HG02763 (cell line): ENCODE measurements around the gene PPP2R3B.
A peak's percentile ranks its signal among the peaks of the same experiment; 100 is the strongest.
"Not testable (repeated sequence)": the region's sequence is repeated elsewhere in the genome, so short reads cannot be mapped to it uniquely, and the experiment has no call there.

Source experiments
- ATAC-seq: cut with Tn5 transposase; IDR thresholded peaks from one replicate; pipeline ENCODE4 v1.9.1; 2021; ENCODE audit warnings: mild to moderate bottlenecking, moderate library complexity; ENCODE audit not compliant: unreplicated experiment

Gene PPP2R3B

DNA sequence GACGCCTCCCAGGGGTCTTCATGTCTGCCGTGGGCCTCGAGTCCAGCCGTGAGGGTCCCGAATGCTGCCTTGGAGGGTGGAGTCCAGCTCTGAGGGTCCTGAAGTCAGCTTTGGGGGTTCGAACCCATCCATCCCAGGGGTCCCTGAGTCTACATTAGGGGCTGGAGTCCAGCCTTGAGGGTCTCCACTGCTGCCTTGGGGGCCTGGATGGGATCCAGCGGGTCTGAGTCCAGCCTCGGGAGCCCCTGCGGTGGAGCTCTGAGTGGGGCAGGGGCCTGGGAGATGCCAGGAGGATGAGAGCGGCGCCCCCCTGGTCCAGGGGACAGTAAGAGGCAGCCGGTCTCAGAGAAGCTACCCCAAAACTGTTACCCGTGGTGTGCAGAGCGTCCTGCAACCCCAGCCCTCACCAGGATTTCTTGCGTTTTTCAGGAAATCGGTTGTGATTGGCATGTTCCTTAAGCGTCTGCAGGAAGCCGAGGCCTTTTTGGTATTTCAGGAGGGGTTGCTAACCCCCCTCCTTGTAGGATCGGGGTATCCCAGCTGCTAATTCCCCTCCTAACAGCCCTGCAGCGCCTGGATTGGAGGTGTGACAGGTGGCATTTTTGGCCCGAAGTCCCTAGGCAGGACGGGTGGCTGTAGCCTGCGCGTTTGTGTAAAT, 66.5 kb downstream of the PPP2R3B start:
- ATAC-seq: no peak

DNA sequence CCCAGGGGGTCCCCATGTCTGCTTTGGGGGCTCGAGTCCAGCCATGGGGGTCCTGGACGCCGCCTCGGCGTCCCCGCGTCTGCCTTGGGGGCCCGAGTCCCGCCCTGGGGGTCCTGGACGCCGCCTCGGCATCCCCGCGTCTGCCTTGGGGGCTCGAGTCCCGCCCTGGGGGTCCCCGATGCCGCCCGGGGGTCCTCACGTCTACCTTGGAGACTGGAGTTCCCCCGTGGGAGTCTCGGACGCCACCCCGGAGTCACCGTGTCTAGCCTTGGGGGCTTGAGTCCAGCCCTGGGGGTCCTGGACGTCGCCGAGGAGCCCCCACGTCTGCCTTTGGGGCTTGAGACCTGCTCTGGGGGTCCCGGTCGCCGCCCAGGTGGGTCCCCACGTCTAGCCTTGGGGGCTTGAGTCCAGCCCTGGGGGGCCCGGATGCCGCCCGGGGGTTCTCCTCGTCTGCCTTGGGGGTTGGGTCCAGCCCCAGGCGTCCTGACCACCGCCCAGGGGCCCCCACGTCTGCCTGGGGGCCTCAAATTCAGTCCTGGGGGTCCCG, 67.1 kb downstream of the PPP2R3B start:
- no peak for ATAC-seq

DNA sequence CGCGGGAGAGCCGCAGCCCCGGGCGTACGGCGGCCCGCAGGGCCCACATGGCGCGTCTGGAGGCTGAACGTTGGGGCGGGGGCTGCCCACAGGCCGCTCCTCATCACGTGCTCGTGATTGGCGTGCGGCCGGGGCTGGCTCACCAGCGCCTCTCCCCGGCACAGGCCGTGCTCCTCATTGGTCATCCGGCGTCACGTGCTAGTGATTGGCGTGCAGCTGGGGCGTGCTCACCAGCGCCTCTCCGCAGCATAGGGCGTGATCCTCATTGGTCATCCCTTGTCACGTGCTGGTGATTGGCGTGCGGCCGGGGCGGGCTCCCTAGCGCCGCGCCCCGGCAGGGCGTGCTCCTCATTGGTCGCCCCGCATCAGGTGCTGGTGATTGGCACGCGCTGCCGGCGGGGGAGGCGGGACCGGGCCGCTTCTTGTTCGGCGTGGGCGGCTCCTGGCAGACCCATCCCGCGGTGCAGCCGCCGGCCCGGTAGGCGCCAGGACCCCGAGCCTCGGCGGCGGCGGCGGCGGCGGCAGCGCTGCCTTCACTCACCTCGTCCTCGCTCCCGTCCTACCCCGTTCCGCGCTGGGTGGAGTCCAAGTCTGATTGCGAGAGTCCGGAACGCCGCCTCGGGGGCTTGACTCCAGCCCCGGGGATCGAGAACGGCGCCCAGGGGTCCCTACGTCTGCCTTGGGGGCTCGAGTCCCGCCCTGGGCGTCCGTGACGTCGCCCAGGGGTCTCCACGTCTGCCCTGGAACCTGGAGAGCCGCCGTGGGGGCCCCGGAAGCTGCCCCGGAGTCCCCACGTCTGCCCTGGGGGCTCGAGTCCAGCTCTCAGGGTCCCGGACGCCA, 67.7 kb downstream of the PPP2R3B start, which contains the start of gene GTPBP6:
TSS of gene GTPBP6 (minus strand) at position 58 of the 840 bp plus-strand sequence. CDS start at position 49, 9 bp downstream.
- ATAC-seq: peak; percentile 84

DNA sequence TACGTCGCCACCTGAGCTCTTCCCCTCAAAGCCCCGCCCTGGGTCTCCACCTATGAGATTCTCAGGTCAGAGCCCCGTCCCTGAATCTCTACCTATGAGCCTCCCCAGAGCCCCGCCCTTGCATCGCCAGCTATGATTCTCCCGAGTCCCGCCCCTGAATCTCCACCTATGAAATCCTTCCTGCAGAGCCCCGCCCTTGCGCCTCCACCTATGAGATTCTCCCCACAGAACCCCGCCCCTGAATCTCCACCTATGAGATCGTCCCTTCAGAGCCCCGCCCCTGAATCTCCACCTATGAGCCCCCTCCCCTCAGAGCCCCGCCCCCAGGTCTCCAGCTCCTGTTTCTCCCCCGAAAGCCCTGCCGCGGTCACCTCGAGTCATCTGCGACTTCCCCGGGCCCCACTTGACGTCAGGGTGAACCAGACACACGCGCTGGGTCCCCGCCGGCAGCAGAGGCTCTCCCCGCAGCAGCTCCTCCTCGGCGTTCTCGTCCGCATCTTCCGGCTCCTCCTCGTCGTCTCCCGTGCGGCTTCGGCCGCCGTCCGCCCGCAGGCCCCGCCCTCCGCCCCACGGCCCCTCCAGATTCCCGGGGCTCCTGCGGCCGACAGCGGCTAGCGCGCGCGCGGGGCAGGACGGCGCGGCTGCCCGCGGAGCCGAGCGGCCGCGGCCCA, 68.5 kb downstream of the PPP2R3B start:
- ATAC-seq: peak; percentile 53

DNA sequence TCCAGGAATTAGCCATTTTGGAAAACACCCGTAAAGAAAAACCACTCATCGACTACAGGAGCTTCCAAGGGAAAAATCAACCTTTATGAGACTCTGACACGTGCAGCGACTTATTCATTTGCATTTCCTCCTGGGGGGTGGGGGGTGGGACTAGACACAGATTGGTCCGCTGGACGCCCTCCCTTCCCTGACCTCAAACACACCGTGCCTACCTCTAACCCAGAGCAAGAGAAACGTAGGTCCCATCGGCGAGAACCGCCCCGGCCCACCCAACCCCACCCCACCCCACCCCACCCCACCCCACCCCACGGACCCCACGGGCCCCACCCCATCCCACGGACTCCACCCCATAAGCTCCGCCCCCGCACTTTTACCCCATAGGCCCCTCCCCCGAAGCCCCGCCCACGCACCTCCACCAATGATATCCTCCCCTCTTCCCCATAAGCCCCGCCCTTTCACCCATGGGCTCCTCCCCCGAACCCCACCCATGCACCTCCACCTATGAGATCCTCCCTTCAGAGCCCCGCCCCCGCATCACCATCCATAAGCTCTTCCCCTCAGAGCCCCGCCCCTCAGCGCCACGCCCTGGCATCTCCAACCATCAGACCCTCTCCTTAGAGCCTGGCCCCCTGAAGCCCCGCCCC, 69.2 kb downstream of the PPP2R3B start:
- ATAC-seq: no peak

DNA sequence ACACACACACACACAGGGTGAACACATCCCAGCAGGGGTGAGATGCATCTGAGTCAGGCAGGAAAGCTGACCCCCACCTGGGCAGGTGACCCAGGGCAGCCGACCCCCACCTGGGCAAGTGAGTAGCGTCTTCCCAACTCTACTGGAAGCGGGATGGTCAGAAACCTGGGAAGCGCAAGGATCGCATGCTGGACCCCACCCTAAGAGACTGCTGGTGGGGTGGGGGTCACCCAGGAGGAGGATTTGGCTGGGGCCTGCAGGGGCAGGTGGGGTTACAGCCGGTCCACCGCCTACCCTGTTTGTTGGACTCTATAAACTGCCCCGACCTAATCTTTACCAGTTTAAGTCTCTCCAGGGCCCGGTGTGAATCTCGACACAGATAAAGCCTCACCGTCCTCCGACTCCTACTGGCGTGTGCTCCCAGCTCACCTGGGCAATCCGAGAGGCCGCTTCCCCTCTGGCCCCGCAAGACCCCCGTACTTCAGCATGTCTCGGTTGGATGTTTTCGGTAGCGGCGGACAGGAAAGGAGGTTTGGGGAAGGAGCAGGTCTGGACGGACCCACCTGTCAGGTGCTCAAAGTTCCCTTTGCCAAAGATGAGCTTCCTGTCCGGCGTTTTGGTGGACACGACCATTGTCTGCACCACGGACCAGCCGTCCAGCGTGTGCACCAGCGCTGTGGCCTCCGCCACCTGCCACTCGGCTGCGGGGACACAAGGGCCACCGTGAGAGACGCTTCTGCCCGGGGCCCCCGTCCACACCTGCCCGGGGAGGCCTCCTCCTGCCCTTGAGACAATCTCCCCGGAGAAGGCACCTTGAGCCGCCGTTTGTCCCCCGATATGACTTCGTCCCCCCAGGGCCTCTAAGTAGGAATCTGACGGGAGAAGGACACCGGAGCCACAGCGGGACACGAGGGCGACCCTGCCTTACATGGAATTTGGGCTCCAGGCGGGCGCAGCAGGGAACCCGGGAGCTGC, 70.1 kb downstream of the PPP2R3B start:
- no peak for ATAC-seq

DNA sequence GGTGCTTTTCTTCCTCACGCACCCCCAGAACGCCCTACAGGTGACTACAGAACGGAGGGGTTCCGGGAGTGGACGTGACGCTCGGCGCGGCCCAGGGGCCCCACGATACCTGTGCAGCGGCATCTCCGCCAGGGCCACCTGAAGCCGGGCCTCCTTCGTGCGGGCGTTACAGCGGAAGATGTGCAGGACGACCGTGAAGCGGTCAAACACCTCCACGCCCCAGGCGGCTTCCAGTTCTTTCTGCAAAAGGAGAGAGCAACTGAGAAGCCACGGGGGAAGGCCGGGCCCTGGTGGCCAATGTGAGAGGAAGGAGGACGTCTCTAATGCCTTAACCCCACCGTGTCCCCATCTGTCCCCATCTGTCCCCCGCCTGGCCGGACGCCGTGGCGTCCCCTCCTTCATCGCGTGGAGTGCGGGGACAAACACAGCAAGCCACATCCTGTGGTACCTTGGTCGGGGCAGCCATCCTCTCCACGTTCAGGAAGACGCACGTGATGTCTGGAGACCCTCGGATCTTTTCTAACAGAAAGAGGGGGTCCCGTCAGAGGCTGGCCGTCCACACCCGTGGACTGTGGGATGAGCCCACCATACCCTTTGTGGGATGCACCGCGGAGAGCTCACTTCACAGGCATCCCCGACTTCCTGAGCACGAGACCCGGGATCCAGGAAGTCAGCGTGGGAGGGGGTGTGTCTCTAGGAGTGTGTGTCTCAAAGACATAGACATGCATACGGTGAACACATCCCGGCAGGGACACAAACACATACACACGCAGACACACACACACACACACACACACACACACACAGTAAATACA, 71.7 kb downstream of the PPP2R3B start:
- ATAC-seq: no peak

DNA sequence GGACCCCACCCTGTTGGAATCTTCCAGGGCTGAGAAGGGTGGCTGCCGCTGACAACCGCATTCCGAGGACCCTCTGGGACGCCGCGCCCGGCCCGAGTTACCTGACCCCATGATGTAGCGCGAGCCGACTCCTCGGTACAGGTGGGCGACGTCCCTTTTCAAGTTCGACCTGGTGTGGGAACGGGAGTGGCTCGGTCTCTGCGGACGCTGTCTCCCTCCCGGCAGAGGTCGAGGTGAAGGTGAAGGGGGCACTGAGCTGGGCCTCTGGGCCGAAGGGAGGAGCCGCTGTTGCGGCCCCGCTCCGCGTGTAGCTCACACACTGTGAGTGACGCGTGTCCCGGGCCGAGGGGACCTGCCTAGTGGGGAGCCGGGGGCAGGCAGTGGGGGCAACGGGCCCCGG, 72.7 kb downstream of the PPP2R3B start:
- no peak for ATAC-seq

DNA sequence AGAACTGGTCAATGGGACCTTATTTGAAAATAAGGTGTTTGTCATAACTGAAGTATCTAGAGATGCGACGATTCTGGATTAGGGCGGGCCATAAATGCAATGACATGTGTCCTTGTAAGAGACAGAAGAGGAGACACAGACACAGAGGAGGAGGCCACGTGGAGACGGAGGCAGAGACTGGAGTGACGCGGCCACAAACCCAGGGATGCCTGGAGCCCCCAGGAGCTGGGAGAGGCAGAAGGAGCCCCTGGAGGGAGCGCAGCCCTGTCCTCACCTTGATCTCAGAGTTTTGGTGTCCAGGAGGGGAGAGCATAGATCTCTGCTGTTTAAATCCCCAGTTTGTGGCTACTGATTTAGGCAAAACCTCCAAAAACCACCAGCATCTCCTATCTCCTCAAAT, 73.2 kb downstream of the PPP2R3B start:
- ATAC-seq: no peak

DNA sequence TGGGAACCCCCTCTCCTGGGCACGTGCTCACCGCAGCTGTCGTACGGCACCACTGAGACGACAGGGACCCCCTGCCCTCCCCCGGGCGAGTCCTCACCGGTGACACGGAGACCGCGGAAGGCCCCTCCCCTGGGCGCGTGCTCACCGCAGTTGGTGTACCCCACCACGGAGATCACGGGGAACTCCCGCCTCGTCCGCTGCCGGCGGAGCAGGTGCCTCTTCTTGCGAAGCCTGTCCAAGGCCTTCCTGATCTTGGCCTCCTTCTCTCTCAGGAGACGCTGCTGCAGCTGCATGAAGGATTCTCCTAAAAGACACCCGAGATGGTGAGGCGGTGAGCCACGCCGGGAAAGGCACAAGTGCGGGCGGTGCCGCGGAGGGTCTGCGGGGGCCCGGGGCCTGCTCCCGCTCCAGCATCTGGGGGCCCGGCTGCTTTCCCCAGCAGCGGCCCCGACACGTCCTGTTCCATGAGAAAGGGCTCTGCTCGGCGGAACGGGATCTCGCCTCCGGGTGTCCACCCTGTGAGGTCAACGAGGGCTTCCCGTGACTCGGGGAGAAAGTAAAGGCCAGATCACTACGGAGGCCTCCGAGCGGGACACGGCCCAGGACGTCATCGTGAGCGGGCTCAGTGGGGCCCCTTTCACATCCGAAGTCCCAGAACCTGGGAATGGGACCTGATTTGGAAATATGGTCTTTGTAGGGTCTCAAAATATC, 73.9 kb downstream of the PPP2R3B start:
- no peak for ATAC-seq

DNA sequence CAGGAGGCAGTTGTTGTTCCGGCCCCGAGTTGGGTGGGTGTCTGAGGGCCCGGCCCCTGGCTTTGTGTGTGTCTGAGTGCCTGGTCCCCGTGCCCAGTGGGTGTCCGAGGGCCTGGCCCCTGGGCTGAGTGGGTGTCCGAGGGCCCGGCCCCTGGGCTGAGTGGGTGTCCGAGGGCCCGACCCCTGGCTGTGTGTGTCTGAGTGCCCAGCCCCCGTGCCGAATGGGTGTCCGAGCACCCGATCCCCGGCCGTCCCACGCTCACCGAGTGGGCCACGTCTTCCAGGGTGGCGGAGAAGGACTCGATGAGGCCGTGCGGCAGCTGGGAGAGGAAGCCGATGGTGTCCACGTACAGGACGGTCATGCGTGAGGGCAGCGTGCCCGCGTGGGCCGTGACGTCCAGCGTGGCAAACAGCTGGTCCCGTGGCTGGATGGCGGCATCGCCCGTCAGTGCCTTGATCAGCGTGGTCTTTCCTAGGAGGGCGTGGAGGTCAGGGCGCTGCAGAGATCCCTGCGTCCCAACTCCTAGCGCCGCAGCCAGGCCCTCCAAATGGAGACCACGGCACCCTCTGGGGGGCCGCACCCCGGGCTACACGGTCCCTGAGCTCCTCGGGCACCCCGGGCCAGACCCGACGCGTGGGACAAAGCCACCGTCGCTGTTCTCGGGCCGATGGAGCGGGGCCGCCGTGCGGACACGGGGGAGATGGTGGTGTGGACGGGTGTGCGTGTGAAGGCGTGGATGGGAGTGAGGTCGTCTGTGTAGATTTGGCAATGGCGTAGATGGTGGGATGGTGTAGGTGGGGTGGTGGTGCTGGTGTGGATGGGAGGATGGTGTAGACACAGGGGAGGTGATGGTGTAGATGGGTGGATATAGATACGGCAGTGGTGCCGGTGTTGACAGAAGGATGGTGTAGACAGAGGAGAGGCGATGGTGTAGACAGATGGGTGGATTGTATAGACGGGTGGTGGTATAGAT, 75.3 kb downstream of the PPP2R3B start:
- ATAC-seq: no peak

DNA sequence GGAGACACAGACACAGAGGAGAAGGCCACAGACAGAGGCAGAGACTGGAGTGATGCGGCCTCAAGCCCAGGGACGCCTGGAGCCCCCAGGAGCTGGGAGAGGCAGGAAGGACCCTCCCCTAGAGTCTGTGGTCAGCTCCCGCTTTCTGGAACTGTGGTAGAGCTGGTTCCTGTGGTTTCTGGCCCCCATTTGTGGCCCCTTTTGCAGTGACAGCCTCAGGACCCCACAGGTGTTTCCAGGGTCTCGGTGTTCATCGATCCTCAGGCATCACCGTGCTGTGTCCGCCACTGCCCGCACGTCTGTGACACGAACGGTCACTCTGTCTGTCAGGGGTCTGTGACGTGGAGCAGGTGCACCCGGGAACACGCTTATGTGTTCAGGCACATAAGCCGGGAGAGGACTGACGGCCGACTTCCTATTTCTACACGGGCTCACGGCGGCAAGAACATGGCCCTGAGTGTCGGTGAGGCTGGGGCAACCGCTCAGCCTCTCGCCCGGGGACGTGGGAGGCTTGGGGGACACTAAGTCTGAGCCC, 76.0 kb downstream of the PPP2R3B start:
- no peak for ATAC-seq

DNA sequence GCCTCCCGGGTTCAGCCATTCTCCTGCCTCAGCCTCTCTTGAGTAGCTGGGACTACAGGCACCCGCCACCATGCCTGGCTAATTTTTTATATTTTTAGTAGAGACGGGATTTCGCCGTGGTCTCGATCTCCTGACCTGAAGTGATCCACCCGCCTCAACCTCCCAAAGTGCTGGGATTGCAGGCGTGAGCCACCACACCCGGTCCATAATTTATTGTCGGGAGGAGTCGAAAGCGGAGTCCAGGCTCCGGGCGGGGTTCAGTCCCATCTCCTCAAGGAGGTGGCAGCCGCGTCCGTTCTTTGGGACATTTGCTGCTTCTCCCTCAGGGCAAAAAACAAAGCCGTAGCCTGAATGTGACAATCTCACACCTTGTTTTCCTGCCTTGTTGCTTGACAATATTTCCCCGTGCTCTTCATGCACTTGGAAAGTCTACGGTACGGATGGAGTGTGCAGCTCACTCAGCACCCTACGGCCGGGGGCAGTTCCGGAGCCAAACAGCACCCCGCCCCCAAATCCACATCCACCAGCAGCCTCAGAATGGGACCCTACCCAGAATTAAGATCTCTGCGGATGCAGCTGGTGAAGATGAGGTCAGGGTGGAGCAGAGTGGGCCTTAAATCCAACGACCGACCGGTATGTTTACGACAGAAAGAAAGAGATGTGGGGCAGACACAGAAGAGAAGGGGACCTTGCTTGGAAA, 77.7 kb downstream of the PPP2R3B start:
- ATAC-seq: no peak

DNA sequence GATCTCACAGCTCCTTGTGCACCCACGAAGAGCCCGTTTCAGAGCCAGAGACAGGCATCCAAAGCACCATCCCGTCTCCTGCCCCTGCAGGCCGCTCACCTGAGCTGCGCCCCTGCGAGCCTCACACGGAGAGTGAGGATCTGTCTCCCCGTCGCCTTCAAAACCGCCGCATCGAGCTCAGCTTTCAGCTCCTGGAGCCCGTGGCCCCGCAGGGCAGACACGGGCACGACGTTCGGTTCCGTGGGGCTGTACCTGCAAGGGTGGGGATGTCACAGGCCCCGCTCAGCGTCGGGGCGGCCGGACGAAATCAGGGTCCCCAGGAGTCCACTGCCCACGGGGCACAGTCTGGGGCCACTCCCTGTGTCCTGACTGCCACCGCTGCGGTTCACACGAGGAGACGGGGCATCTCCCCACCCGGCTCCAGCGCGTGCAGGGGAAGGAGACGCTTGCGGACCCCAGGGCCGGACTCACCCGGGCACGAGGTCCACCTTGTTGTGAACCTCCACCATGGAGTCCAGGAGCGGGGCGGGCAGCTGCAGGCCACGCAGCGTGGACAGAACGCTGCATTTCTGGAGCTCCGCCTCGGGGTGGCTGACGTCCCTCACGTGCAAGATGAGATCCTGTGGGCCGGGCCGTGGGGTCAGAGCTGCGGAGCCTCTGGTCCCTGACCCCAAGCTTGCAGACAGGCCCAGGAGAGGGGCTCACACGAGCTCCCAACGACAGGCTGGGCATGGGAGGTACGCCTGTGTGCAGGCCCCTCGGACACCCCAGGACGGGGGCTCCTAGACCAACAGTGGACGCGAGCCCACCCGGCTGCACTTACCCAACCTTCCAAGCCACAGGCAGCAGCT, 79.2 kb downstream of the PPP2R3B start:
- no peak for ATAC-seq

DNA sequence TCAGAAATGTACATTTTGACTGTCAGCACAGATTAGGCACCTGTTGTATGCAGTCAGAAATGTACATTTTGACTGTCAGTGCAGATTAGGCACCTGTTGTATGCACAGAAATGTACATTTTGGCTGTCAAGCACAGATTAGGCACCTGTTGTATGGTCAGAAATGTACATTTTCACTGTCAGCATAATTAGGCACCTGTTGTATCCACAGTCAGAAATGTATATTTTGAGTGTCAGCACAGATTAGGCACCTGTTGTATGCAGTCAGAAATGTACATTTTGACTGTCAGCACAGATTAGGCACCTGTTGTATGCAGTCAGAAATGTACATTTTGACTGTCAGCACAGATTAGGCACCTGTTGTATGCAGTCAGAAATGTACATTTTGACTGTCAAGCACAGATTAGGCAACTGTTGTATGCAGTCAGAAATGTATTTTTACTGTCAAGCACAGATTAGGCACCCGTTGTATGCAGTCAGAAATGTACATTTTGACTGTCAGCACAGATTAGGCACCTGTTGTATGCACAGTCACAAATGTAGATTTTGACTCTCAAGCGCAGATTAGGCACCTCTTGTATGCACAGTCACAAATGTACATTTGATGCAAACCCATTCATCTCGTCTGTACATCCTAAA, 80.0 kb downstream of the PPP2R3B start:
- ATAC-seq: not testable (repeated sequence)
